GM21390 (cell line): ENCODE data around the gene MZT2B.
"Not testable (repeated sequence)": the region's sequence is repeated elsewhere in the genome, so short reads cannot be mapped to it uniquely, and the experiment has no call there.

Source experiments
- ATAC-seq: cut with Tn5 transposase; IDR thresholded peaks from one replicate; pipeline ENCODE4 v1.9.1; 2021; ENCODE audit not compliant: unreplicated experiment

The MZT2B gene

GRCh38 chr2:130152136-130152815 is 29.8 kb upstream of the MZT2B start:
- ATAC-seq, result not testable (repeated sequence)

- no peak for ATAC-seq
These were observed 29.1 kb upstream of the MZT2B start for GRCh38 chr2:130152816-130153595.

GRCh38 chr2:130153721-130154422 is 28.2 kb upstream of the MZT2B start:
- ATAC-seq, result not testable (repeated sequence)

GRCh38 chr2:130154423-130154770 is 27.7 kb upstream of the MZT2B start:
- not testable (repeated sequence) for ATAC-seq

GRCh38 chr2:130154773-130155765 is 27.0 kb upstream of the MZT2B start:
- ATAC-seq, result no peak

GRCh38 chr2:130155956-130156623 is 26.0 kb upstream of the MZT2B start:
- not testable (repeated sequence) for ATAC-seq

GRCh38 chr2:130156624-130157004 is 25.4 kb upstream of the MZT2B start:
- ATAC-seq, result no peak

- peak; percentile 36 for ATAC-seq
These were observed 24.7 kb upstream of the MZT2B start for GRCh38 chr2:130157354-130157753.

GRCh38 chr2:130157825-130158514 is 24.1 kb upstream of the MZT2B start:
- ATAC-seq, result peak; percentile 79

GRCh38 chr2:130158631-130159030 is 23.4 kb upstream of the MZT2B start:
- ATAC-seq, result no peak

- not testable (repeated sequence) for ATAC-seq
These were observed 22.7 kb upstream of the MZT2B start for GRCh38 chr2:130159376-130159775.

GRCh38 chr2:130160131-130160530 is 21.9 kb upstream of the MZT2B start:
- ATAC-seq, result no peak

GRCh38 chr2:130160838-130161705 is 21.0 kb upstream of the MZT2B start:
- not testable (repeated sequence) for ATAC-seq

GRCh38 chr2:130162486-130162885 is 19.6 kb upstream of the MZT2B start:
- not testable (repeated sequence) for ATAC-seq

GRCh38 chr2:130162968-130163367 is 19.1 kb upstream of the MZT2B start:
- no peak for ATAC-seq

- no peak for ATAC-seq
These were observed 16.6 kb upstream of the MZT2B start for GRCh38 chr2:130165293-130166016.

- ATAC-seq, result not testable (repeated sequence)
These were observed 15.5 kb upstream of the MZT2B start for GRCh38 chr2:130166611-130167010.

GRCh38 chr2:130169163-130169562 is 12.9 kb upstream of the MZT2B start:
- not testable (repeated sequence) for ATAC-seq
